ENCODE measurements around the gene FLAD1.
"Not testable (repeated sequence)": the region's sequence is repeated elsewhere in the genome, so short reads cannot be mapped to it uniquely, and the experiment has no call there.

The FLAD1 gene

GRCh38 chr1:154974808-154975408, 8.2 kb upstream of the FLAD1 start:
- peak overlapping the region; percentile 77 for H3K4me3 ChIP-seq (ENCODE audit: low read length)
- DNase-seq (ENCODE audit: low read depth) = peak; percentile 91
- no peak for TF ChIP-seq CTCF (conservative IDR thresholded peaks at IDR 0.05; ENCODE audit: low read length)

GRCh38 chr1:154975409-154976059, 7.6 kb upstream of the FLAD1 start:
- H3K4me3 ChIP-seq (ENCODE audit: low read length) = peak overlapping the region; percentile 77
- no peak for TF ChIP-seq CTCF (conservative IDR thresholded peaks at IDR 0.05; ENCODE audit: low read length)
- DNase-seq (ENCODE audit: low read depth) = peak; percentile 55

- not testable (repeated sequence) for H3K4me3 ChIP-seq (ENCODE audit: low read length); DNase-seq (ENCODE audit: low read depth)
These were observed 5.4 kb upstream of the FLAD1 start for GRCh38 chr1:154977762-154978161.

- DNase-seq (ENCODE audit: low read depth) = no peak
- TF ChIP-seq CTCF (conservative IDR thresholded peaks at IDR 0.05; ENCODE audit: low read length) = no peak
- H3K4me3 ChIP-seq (ENCODE audit: low read length) = no peak overlapping the region
These were observed 4.8 kb upstream of the FLAD1 start for GRCh38 chr1:154978360-154978759.

- DNase-seq (ENCODE audit: low read depth) = no peak
- TF ChIP-seq CTCF (conservative IDR thresholded peaks at IDR 0.05; ENCODE audit: low read length) = no peak
- peak overlapping the region; percentile 62 for H3K4me3 ChIP-seq (ENCODE audit: low read length)
These were observed 803 bp upstream of the FLAD1 start for GRCh38 chr1:154982341-154982740.

GRCh38 chr1:154983776-154984466, 777 bp downstream of the FLAD1 start:
- H3K4me3 ChIP-seq (ENCODE audit: low read length) = peak overlapping the region; percentile 96
- no peak for DNase-seq (ENCODE audit: low read depth)
- TF ChIP-seq CTCF (conservative IDR thresholded peaks at IDR 0.05; ENCODE audit: low read length) = no peak

GRCh38 chr1:154986736-154987135, 3.6 kb downstream of the FLAD1 start:
- H3K4me3 ChIP-seq (ENCODE audit: low read length); DNase-seq (ENCODE audit: low read depth): not testable (repeated sequence)

GRCh38 chr1:154987326-154987725, 4.2 kb downstream of the FLAD1 start:
- no peak overlapping the region for H3K4me3 ChIP-seq (ENCODE audit: low read length)
- no peak for TF ChIP-seq CTCF (conservative IDR thresholded peaks at IDR 0.05; ENCODE audit: low read length)
- DNase-seq (ENCODE audit: low read depth) = no peak
